ENCODE data around the gene CFAP97D1.
A peak's percentile ranks its signal among the peaks of the same experiment; 100 is the strongest.

CFAP97D1 gene

DNA sequence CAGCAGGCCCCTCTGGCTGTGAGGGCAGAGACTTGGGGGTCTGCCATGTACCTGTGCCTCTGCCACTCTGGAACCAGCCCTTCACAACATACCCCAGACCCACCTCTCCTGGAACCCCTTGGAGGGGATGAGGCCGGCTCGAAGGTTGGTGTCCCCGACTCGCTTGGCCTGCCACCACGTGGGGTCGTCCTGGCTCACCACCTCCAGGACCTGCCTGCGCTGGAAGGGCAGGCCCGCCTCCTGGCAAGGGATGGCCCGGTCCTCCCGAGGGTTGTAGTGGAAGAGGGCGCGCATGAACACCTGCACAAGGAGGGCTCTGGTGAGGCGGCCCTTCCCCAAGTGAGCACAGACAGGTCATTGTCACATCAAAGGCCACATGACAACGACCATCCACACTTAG, 40.5 kb downstream of the CFAP97D1 start (continued):
- TF ChIP-seq ZBTB49 (tag by site-specific recombination; IDR thresholded peaks at IDR 0.05; ENCODE audit: low read depth) (no peak), ZNF23 (tag by site-specific recombination; IDR thresholded peaks at IDR 0.05; ENCODE audit: borderline replicate concordance) (no peak), ZNF610 (tag by site-specific recombination; IDR thresholded peaks at IDR 0.05; ENCODE audit: borderline replicate concordance) (no peak), KLF8 (tag by site-specific recombination; IDR thresholded peaks at IDR 0.05) (no peak), GFI1B (tag by site-specific recombination; IDR thresholded peaks at IDR 0.05) (no peak), BCL11B (tag by site-specific recombination; IDR thresholded peaks at IDR 0.05; ENCODE audit: low read depth) (no peak), SETDB1 (IDR thresholded peaks at IDR 0.05; ENCODE audit: insufficient read length, low read length) (no peak), ZNF571 (tag by site-specific recombination; IDR thresholded peaks at IDR 0.05) (no peak), TSHZ1 (tag by site-specific recombination; IDR thresholded peaks at IDR 0.05; ENCODE audit: borderline replicate concordance) (no peak)
- TF ChIP-seq, protein P1, sequence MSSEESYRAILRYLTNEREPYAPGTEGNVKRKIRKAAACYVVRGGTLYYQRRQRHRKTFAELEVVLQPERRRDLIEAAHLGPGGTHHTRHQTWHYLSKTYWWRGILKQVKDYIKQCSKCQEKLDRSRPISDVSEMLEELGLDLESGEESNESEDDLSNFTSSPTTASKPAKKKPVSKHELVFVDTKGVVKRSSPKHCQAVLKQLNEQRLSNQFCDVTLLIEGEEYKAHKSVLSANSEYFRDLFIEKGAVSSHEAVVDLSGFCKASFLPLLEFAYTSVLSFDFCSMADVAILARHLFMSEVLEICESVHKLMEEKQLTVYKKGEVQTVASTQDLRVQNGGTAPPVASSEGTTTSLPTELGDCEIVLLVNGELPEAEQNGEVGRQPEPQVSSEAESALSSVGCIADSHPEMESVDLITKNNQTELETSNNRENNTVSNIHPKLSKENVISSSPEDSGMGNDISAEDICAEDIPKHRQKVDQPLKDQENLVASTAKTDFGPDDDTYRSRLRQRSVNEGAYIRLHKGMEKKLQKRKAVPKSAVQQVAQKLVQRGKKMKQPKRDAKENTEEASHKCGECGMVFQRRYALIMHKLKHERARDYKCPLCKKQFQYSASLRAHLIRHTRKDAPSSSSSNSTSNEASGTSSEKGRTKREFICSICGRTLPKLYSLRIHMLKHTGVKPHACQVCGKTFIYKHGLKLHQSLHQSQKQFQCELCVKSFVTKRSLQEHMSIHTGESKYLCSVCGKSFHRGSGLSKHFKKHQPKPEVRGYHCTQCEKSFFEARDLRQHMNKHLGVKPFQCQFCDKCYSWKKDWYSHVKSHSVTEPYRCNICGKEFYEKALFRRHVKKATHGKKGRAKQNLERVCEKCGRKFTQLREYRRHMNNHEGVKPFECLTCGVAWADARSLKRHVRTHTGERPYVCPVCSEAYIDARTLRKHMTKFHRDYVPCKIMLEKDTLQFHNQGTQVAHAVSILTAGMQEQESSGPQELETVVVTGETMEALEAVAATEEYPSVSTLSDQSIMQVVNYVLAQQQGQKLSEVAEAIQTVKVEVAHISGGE (tag by site-specific recombination; conservative IDR thresholded peaks at IDR 0.05; ENCODE audit: low read depth) = no peak
- TF ChIP-seq, protein P2, sequence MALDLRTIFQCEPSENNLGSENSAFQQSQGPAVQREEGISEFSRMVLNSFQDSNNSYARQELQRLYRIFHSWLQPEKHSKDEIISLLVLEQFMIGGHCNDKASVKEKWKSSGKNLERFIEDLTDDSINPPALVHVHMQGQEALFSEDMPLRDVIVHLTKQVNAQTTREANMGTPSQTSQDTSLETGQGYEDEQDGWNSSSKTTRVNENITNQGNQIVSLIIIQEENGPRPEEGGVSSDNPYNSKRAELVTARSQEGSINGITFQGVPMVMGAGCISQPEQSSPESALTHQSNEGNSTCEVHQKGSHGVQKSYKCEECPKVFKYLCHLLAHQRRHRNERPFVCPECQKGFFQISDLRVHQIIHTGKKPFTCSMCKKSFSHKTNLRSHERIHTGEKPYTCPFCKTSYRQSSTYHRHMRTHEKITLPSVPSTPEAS (tag by site-specific recombination; IDR thresholded peaks at IDR 0.05) = no peak

DNA sequence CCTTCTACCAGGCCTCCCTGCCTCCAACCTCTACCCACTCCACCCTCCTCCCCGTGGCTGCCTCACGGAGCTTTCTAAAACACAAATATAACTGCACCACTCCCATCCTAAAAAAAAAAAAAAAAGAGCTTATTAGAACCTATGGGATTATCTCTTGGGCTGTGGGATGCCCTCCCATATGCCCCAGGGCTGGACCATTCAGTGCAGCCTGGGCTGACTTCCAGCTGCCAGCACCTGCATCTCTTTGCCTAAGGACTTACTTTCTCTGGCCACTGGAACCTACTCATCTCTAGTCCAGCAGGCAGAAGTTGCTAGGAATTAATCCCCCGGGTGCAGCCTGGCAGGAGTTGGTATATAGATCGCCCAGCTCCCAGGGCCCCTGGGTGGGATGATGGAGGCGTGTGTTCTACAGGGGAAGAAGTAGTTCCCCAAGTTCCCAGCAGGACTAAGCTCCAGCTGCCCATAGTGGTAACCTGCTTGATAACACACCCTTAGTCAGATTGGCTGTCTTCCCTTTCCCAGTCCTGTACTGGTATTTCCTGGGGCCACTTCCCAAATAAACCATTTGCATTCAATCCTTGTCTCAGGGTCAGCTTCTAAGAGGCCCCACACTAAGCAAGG, 42.4 kb downstream of the CFAP97D1 start:
- CTCF ChIA-PET = interaction anchor here (0.5 to 1.7 kb wide), 4 partner anchors 9 to 284 kb away, joined by 3 to 11 read pairs (median 3); partner anchors contain the start of gene CD300LG
- Histone ChIP-seq H3K4me1 (ENCODE audit: control insufficient read depth, insufficient read depth, low read length) (no peaks in the 10 kb centered on the region), H3K4me3 (ENCODE audit: low read depth, low read length) (no peak overlapping the region), H3K9me3 (ENCODE audit: control insufficient read depth, insufficient read depth, low read depth, low read length) (no peaks in the 10 kb centered on the region), H3K36me3 (ENCODE audit: control insufficient read depth in 2 of 2, insufficient read depth in 1 of 2, low read length in 2 of 2) (peaks cover 21 to 71% of the 10 kb centered on the region in 2 experiments), H3K27ac (ENCODE audit: extremely low read depth, low read depth, low read length) (no peak overlapping the region)
- POLR2A ChIA-PET = interaction anchor here (0.7 kb wide), 1 partner anchor 10 kb away, joined by 3 read pairs; no protein-coding TSS in a partner anchor
- TF ChIP-seq ZIC2 (tag by site-specific recombination; IDR thresholded peaks at IDR 0.05) (peak; percentile 31), TRIM28 (IDR thresholded peaks at IDR 0.05; ENCODE audit: borderline replicate concordance, low read length) (no peak), ZFHX2 (tag by site-specific recombination; conservative IDR thresholded peaks at IDR 0.05) (no peak)

All from HEK293 (cell line).